ENCODE measurements around the gene HHIPL1.

HHIPL1 gene

DNA sequence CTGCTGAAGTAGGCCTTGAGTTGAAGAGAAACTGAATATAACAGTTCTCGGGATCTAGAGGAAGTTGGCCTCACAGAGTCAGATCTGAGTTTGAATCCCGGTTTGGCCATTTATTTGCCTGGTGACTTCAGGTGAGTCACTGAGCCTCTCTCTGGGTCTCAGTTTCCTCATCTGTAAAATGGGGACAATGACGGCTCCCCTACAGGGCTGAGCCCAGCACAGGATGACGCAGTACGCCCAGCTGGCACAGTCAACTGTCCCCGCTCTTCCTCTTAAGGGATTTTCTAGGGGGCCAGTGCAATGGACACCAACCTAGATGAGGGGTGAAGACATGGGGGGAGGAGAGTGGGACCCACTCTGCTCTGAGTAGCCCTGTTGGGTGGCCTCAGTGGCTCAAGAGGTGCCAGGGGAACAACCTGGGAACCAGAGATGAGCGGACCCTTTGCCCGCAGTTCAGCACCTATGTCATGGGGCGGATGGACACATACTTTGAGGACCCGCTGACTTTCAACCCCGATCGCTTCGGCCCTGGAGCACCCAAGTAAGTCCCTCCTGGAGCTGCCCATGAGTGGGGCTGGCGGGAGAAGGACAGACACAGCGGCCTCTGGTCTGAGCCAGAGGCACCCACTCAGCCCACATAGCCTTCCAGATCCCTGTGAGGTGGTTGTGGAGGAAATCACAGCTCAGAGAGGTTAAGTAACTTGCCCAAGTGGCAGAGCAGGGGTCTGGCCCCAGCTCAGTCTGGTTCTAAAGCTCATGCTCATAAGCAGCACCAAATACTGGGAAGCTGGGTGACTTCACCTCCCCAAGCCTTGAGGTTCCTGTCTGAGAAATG, 80.2 kb downstream of the HHIPL1 start:
- intact Hi-C loops (cut with DNase I): no loop called here
- DNase-seq: peak in 4 of 10 donors; percentile 4 to 64 (median 34)

- intact Hi-C loops (cut with DNase I): no loop called here
- peak in 3 of 10 donors; percentile 5 to 67 (median 43) for DNase-seq
Observed at GRCh38 chr14:99725774-99726537, 81.0 kb downstream of the HHIPL1 start.

- intact Hi-C loops (cut with DNase I): no loop called here
- peak in 4 of 10 donors; percentile 6 to 75 (median 14) for DNase-seq
Observed at GRCh38 chr14:99726538-99727095, 81.7 kb downstream of the HHIPL1 start.

- intact Hi-C loops (cut with DNase I): no loop called here
- peak in 5 of 10 donors; percentile 5 to 72 (median 24) for DNase-seq
Observed at GRCh38 chr14:99727096-99727870, 82.4 kb downstream of the HHIPL1 start.

- intact Hi-C loops (cut with DNase I): no loop called here
- peak in 6 of 10 donors; percentile 6 to 81 (median 15) for DNase-seq
Observed at GRCh38 chr14:99728231-99728920, 83.4 kb downstream of the HHIPL1 start.

- DNase-seq: peak in 5 of 10 donors; percentile 2 to 77 (median 4)
- intact Hi-C loops (cut with DNase I): no loop called here
Observed at GRCh38 chr14:99728981-99729451, 84.1 kb downstream of the HHIPL1 start.

Data from posterior cingulate gyrus (tissue), 11 donors.